Neural progenitor cell (in vitro differentiated cells): ENCODE results near the gene NFKB1.

ENCODE experiments used
- EZH2 ChIP-seq: fragments of 200-600 bp; sonication (generic); IDR thresholded peaks from 2 replicates; pipeline ENCODE4 v1.6.1; 2017; ENCODE audit warnings: antibody characterized with exemption, mild to moderate bottlenecking, moderate library complexity
- EZH2phosphoT487 ChIP-seq: fragments of 200-600 bp; sonication (generic); IDR thresholded peaks from 2 replicates; pipeline ENCODE4 v1.6.1; 2017; ENCODE audit warnings: antibody characterized with exemption
- TF ChIP-seq, protein P1 (sequence below): fragments of 200-600 bp; sonication (generic); IDR thresholded peaks from 2 replicates; pipeline ENCODE4 v1.5.1; 2017; ENCODE audit warnings: antibody characterized with exemption, mild to moderate bottlenecking

DNA sequence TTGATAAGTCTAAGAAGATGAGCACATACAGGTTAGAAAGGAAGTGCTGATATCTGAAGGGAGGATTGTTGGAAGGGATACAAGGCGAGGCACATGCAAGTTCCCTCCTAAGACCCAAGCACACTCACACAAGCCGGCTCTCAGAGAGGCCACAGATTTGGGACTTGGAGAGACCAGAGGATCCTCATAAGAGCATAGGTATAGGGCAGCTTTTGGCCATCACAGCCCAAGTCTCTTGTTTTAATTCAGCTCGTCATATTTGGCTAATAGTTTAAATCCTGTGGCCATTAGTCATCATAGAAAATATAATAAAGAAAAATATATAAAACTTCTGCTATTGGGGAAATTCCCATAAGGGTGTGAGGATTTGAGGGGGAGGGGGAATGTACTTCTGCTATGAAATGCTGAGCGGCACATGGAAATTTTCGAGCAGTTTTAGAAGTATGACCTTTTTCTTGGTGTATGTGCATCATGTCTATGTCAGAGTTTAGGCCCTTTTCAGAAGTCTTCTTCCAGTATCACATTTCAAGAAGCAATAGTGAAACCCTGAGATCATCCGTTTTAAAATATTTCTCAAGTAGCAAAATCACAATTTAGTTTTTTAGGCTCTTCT, 97.7 kb downstream of the NFKB1 start:
- no peak for TF ChIP-seq EZH2phosphoT487
- TF ChIP-seq, protein P1, sequence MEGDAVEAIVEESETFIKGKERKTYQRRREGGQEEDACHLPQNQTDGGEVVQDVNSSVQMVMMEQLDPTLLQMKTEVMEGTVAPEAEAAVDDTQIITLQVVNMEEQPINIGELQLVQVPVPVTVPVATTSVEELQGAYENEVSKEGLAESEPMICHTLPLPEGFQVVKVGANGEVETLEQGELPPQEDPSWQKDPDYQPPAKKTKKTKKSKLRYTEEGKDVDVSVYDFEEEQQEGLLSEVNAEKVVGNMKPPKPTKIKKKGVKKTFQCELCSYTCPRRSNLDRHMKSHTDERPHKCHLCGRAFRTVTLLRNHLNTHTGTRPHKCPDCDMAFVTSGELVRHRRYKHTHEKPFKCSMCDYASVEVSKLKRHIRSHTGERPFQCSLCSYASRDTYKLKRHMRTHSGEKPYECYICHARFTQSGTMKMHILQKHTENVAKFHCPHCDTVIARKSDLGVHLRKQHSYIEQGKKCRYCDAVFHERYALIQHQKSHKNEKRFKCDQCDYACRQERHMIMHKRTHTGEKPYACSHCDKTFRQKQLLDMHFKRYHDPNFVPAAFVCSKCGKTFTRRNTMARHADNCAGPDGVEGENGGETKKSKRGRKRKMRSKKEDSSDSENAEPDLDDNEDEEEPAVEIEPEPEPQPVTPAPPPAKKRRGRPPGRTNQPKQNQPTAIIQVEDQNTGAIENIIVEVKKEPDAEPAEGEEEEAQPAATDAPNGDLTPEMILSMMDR = no peak
- TF ChIP-seq EZH2 = no peak
